Right lobe of liver (tissue), 6 donors: ENCODE results near the gene IFI44. TPM values are rescaled to one million over a fixed set of nuclear protein-coding genes. Genes with fewer than 3 reads are reported as not detected.
A peak's percentile ranks its signal among the peaks of the same experiment; 100 is the strongest.

Experiments
- ATAC-seq, 4 donors: fragments of 200-7000 bp; cut with Tn5 transposase; one replicate each; pipeline ENCODE4 v1.9.1; 2020; ENCODE audit warnings: mild to moderate bottlenecking in 4 of 4, moderate library complexity in 4 of 4
- DNase-seq, 3 donors: peaks; one replicate each; pipeline ENCODE4 v3.0.0-alpha.2; 2020
- H3K27ac ChIP-seq, 3 donors: fragments of 200-600 bp; one replicate each; pipeline ENCODE4 v1.8.0; 2022
- H3K27me3 ChIP-seq, 2 donors: fragments of 200-600 bp; one replicate each; pipeline ENCODE4 v1.8.0; 2022
- H3K36me3 ChIP-seq, 4 donors: fragments of 200-600 bp; sonication (generic) in 1 of 4; one replicate each; pipeline versions ENCODE4 v1.5.1 to v1.8.0; 2017 to 2022; ENCODE audit warnings: control low read depth in 1 of 4
- H3K4me1 ChIP-seq, 4 donors: fragments of 200-600 bp; sonication (generic) in 1 of 4; one replicate each; pipeline versions ENCODE4 v1.5.1 to v1.8.0; 2017 to 2022; ENCODE audit warnings: control low read depth in 1 of 4
- H3K4me3 ChIP-seq, 3 donors: fragments of 200-600 bp; one replicate each; pipeline ENCODE4 v1.8.0; 2022
- H3K9me3 ChIP-seq, 4 donors: fragments of 200-600 bp; sonication (generic) in 1 of 4; one replicate each; pipeline versions ENCODE4 v1.5.1 to v1.8.0; 2017 to 2022; ENCODE audit warnings: control low read depth in 1 of 4
- POLR2A ChIP-seq: fragments of 450-650 bp; IDR thresholded peaks from one replicate; pipeline ENCODE4 v1.6.1; 2017; ENCODE audit warnings: antibody characterized with exemption, mild to moderate bottlenecking
- WGBS: methylation state at CpG from one replicate; pipeline ENCODE4 v1.1.6; 2018; ENCODE audit warnings: low coverage, low lambda C conversion rate; ENCODE audit not compliant: insufficient coverage; ENCODE audit errors: missing lambda C conversion rate; 5-methylcytosine and 5-hydroxymethylcytosine counted together
- intact Hi-C, 2 donors: fragments of 100-400 bp; cut with DNase I; formaldehyde crosslinking; loops; one replicate each; pipeline versions ENCODE4 v1.11.2 to v1.14.1; 2022
- total RNA-seq, 6 experiments: library from RNA; depleted of rRNA in 2 of 6; stranded (reverse); fragments of >200 nt in 2 of 6; fragmentation: NEBNext Ultra II Directional in 3 of 6; extraction: Animal tissue kit (Norgen Biotek cat#: 25700) in 3 of 6; gene quantifications; one replicate each; pipeline versions ENCODE4 v1.1.0 to v1.2.4, GENCODE V29; 2016 to 2023
- TF ChIP-seq, protein P1 (sequence below), 4 donors: fragments of 200-600 bp in 3 of 4; fragments of 450-650 bp in 1 of 4; IDR thresholded peaks; one replicate each; pipeline versions ENCODE4 v1.5.1 to v1.8.0; 2016 to 2022; ENCODE audit warnings: antibody characterized with exemption in 4 of 4, mild to moderate bottlenecking in 2 of 4
- donor health status: DM: no; HTN: yes; CAD: no.
- donor health status: DM: no; HTN: no; CAD: no.
- donor health status: DM: no; HTN: no; CAD: no.
- donor health status: DM: no; HTN: yes; CAD: no.
- donor health status: DM: no; HTN: yes; CAD: no.

The IFI44 gene
- total RNA-seq, 6 experiments from 2014 or later = 5.6 to 12.0 (median 9.8) TPM

DNA sequence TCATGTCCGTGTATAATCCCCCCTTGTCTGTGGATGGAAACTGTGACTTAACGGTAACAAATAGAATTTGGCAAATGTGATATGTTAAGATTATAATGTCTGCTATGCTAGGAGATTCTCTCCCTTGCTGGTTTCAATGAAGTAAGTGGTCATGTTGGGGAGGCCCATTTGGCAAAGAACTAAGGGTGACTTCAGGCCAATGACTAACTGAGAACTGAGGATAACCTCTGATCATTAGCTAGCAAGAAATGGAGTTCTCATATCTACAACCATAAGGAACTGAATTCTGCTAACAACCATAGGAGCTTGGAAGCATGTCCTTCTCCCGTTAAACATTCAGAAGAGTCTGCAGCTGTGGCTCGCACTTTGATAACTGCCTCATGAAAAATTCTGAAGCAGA lies 27.1 kb upstream of the IFI44 start:
- intact Hi-C loops = loop anchor here in 1 of 2 donors (5.0 kb wide), 1 partner anchor 50 kb away; no protein-coding TSS in a partner anchor
- H3K27ac ChIP-seq = no peak overlapping the region
- WGBS = 71% methylated on average over 4 of the region's 4 CpGs
- no peaks in the 10 kb centered on the region for H3K27me3 ChIP-seq
- TF ChIP-seq, protein P1, sequence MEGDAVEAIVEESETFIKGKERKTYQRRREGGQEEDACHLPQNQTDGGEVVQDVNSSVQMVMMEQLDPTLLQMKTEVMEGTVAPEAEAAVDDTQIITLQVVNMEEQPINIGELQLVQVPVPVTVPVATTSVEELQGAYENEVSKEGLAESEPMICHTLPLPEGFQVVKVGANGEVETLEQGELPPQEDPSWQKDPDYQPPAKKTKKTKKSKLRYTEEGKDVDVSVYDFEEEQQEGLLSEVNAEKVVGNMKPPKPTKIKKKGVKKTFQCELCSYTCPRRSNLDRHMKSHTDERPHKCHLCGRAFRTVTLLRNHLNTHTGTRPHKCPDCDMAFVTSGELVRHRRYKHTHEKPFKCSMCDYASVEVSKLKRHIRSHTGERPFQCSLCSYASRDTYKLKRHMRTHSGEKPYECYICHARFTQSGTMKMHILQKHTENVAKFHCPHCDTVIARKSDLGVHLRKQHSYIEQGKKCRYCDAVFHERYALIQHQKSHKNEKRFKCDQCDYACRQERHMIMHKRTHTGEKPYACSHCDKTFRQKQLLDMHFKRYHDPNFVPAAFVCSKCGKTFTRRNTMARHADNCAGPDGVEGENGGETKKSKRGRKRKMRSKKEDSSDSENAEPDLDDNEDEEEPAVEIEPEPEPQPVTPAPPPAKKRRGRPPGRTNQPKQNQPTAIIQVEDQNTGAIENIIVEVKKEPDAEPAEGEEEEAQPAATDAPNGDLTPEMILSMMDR (IDR thresholded peaks at IDR 0.05) = no peak
- no peak for TF ChIP-seq POLR2A
- no peak for DNase-seq
- ATAC-seq = peak in 1 of 4 donors; percentile 19
- no peaks in the 10 kb centered on the region for H3K9me3 ChIP-seq
- H3K4me1 ChIP-seq = no peaks in the 10 kb centered on the region
- H3K4me3 ChIP-seq = no peak overlapping the region
- H3K36me3 ChIP-seq = no peaks in the 10 kb centered on the region

DNA sequence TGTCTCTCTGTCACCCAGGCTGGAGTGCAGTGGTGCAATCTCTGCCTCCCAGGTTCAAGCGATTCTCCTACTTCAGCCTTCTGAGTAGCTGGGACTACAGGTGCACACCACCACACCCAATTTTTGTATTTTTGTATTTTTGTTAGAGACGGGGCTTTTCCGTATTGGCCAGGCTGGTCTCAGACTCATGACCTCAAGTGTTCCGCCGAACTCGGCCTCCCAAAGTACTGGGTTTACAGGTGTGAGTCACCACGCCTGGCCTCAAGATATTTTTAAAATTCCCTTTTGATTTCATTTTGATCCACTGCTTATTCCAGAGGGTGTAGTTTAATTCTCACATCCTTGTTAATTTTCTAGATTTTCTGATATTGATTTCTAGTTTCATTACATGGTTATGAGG lies 25.6 kb upstream of the IFI44 start:
- intact Hi-C loops = loop anchor here in 1 of 2 donors (5.0 kb wide), 1 partner anchor 48 kb away; no protein-coding TSS in a partner anchor
- no peaks in the 10 kb centered on the region for H3K9me3 ChIP-seq
- no peak overlapping the region for H3K27ac ChIP-seq
- no peak overlapping the region for H3K4me3 ChIP-seq
- no peaks in the 10 kb centered on the region for H3K27me3 ChIP-seq
- DNase-seq = no peak
- TF ChIP-seq, protein P1 (IDR thresholded peaks at IDR 0.05) = no peak
- no peak for TF ChIP-seq POLR2A
- 87% methylated on average over 7 of the region's 7 CpGs for WGBS
- no peak for ATAC-seq
- H3K36me3 ChIP-seq = no peaks in the 10 kb centered on the region
- no peaks in the 10 kb centered on the region for H3K4me1 ChIP-seq

DNA sequence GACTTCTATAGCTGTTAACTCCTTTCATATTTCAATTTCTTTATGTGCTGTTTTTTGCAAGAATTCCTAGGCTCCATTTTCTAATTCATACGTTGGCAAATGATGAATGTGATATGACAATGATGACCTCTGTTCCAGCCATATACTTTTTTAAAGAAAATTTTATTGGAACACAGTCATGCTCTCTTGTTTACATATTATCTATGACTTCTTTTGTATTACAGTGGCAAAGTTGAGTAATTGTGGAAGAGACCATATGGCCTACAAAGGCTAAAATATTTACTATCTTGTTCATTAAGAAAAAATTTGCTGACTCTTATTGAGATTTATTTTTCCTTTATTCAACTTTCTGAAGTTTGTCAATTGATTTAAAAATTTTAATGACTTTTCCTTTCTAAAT lies 22.3 kb upstream of the IFI44 start:
- TF ChIP-seq, protein P1 (IDR thresholded peaks at IDR 0.05) = no peak
- no peak for TF ChIP-seq POLR2A
- WGBS = 69% methylated on average over 1 of the region's 1 CpG
- no peak overlapping the region for H3K4me3 ChIP-seq
- ATAC-seq = no peak
- no peaks in the 10 kb centered on the region for H3K27me3 ChIP-seq
- DNase-seq = no peak
- no peak overlapping the region for H3K27ac ChIP-seq
- H3K9me3 ChIP-seq = no peaks in the 10 kb centered on the region
- intact Hi-C loops = no loop called here
- H3K4me1 ChIP-seq = no peaks in the 10 kb centered on the region
- no peaks in the 10 kb centered on the region for H3K36me3 ChIP-seq

DNA sequence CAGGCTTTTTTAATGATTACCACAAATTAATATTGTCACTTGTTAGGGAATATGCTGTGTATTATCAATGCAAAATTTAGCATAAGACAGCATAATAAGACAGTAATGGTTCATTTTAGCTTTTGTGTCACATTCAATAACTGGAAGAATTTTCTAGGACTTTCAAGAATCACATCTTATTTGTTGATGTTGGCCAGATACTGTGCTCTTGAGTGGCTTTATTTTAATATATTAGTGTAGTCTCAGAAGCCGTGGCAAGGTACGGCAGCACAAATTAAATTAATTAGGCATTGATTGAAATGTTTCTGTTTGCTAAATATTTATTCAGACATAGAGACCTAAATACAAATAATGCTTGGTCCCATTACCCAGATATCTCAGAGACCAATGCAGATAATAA lies 19.0 kb upstream of the IFI44 start:
- no peak overlapping the region for H3K27ac ChIP-seq
- no peaks in the 10 kb centered on the region for H3K27me3 ChIP-seq
- no peak for DNase-seq
- TF ChIP-seq POLR2A = no peak
- TF ChIP-seq, protein P1 (IDR thresholded peaks at IDR 0.05) = no peak
- intact Hi-C loops = no loop called here
- no peaks in the 10 kb centered on the region for H3K4me1 ChIP-seq
- WGBS = 96% methylated on average over 2 of the region's 2 CpGs
- no peak for ATAC-seq
- no peak overlapping the region for H3K4me3 ChIP-seq
- H3K36me3 ChIP-seq = no peaks in the 10 kb centered on the region
- no peaks in the 10 kb centered on the region for H3K9me3 ChIP-seq

DNA sequence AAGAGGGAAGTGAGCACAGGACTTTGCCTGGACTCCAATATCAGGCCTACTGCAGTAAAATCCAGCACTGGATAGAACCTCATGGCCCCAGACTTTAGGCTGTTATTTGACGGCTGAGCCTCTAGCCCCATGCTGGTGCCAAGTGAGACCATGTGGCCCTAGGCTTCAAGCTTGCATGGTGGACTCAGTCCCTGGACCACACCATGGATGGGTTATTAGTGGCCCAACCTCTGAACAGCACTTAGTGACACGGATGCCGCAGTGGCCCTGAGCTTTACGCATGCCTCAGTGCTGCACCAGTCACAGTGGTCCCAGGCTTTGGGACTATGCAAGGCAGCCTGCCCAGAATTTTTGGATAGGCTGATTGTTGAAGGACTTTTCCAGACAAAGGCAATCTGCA lies 16.4 kb upstream of the IFI44 start:
- TF ChIP-seq, protein P1 (IDR thresholded peaks at IDR 0.05) = no peak
- no peak for TF ChIP-seq POLR2A
- no peak overlapping the region for H3K27ac ChIP-seq
- DNase-seq (no peak), ATAC-seq (no peak)
- 100% methylated on average over 2 of the region's 4 CpGs for whole genome bisulfite sequencing
- H3K4me1 ChIP-seq = no peaks in the 10 kb centered on the region
- no peaks in the 10 kb centered on the region for H3K9me3 ChIP-seq
- no peaks in the 10 kb centered on the region for H3K36me3 ChIP-seq
- H3K27me3 ChIP-seq = no peaks in the 10 kb centered on the region
- intact Hi-C loops = no loop called here
- H3K4me3 ChIP-seq = no peak overlapping the region
